GM12892 (cell line): ENCODE results near the gene HDDC2.
"Not testable (repeated sequence)": the region's sequence is repeated elsewhere in the genome, so short reads cannot be mapped to it uniquely, and the experiment has no call there.

ENCODE experiments used
- POLR2A ChIP-seq: IDR thresholded peaks from 2 replicates; pipeline ENCODE4 v1.6.1; 2011; ENCODE audit warnings: low read depth, low read length, control low read depth
- POLR2AphosphoS5 ChIP-seq: IDR thresholded peaks from 2 replicates; pipeline ENCODE4 v1.6.1; 2011; ENCODE audit warnings: low read depth, low read length, control low read depth
- TAF1 ChIP-seq: IDR thresholded peaks from 2 replicates; pipeline ENCODE4 v1.6.1; 2011; ENCODE audit warnings: low read depth, mild to moderate bottlenecking, control low read depth, low read length, borderline replicate concordance

- not testable (repeated sequence) for TF ChIP-seq POLR2AphosphoS5, POLR2A, TAF1
These were observed 21.3 kb downstream of the HDDC2 start for GRCh38 chr6:125280370-125281035.
